ENCODE measurements around the gene VWA5B2. TPM values are rescaled to one million over a fixed set of nuclear protein-coding genes. Genes with fewer than 3 reads are reported as not detected.

Gene VWA5B2
- total RNA-seq, 1 experiment from 2014 or later: 2.7 TPM

DNA sequence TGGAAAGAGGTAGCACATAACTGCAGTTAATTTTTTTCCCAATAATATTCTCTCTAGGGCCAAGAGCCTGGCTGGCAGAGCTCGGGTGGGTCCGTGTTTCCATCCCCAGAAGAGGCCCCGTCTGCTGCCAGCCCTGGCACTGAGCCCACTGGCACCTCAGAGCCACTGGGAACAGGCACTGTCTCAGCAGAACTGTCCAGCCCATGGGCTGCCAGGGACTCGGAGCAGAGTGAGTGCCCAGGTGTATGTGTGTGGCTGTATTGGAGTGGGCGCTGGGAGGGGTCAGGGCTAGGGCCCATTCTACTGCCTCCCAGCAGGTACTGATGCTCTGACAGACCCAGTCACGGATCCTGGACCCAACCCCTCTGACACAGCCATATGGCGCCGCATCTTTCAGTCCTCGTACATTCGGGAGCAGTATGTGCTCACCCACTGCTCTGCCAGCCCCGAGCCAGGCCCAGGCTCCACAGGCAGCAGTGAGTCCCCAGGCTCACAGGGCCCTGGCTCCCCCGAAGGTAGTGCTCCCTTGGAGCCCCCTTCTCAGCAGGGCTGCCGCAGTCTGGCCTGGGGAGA is 8.9 kb downstream of the VWA5B2 start:
- no peak overlapping the region for H4K91ac ChIP-seq (ENCODE audit: insufficient read length, low read depth, low read length)
- H3K4me1 Mint-ChIP-seq: 0 out of 4 replicates have a peak, but pooled peaks cover 0 to 4% of the 10 kb centered on the region in 2 experiments
- H2BK20ac ChIP-seq (ENCODE audit: low read depth, low read length, poor library complexity, severe bottlenecking): no peak overlapping the region
- no peaks in the 10 kb centered on the region for H3K27me3 ChIP-seq (ENCODE audit: insufficient read depth, low read length)
- no peak overlapping the region for H2AK5ac ChIP-seq (ENCODE audit: insufficient read length, low read length)
- H2AFZ ChIP-seq (ENCODE audit: low read length): no peak overlapping the region
- no peaks in the 10 kb centered on the region for H3K9me3 Mint-ChIP-seq
- H3T11ph ChIP-seq (ENCODE audit: low read length): no peak overlapping the region
- H4K8ac ChIP-seq (replicated peaks; ENCODE audit: insufficient read length, low read depth, low read length): no peak overlapping the region
- no peak overlapping the region for H3K4ac ChIP-seq (ENCODE audit: low read depth, low read length)
- peaks cover 8% of the 10 kb centered on the region for H3K27me3 Mint-ChIP-seq (ENCODE audit: low read depth)
- no peak overlapping the region for H2BK15ac ChIP-seq (ENCODE audit: low read depth, low read length)
- no peak overlapping the region for H3K27ac Mint-ChIP-seq
- H3K14ac ChIP-seq (ENCODE audit: insufficient read depth, low read length): no peak overlapping the region
- no peak overlapping the region for H4K5ac ChIP-seq (ENCODE audit: insufficient read length, low read depth, low read length)
- H3K56ac ChIP-seq (ENCODE audit: insufficient read length, low read depth, low read length): no peak overlapping the region
- TF ChIP-seq, protein P1, sequence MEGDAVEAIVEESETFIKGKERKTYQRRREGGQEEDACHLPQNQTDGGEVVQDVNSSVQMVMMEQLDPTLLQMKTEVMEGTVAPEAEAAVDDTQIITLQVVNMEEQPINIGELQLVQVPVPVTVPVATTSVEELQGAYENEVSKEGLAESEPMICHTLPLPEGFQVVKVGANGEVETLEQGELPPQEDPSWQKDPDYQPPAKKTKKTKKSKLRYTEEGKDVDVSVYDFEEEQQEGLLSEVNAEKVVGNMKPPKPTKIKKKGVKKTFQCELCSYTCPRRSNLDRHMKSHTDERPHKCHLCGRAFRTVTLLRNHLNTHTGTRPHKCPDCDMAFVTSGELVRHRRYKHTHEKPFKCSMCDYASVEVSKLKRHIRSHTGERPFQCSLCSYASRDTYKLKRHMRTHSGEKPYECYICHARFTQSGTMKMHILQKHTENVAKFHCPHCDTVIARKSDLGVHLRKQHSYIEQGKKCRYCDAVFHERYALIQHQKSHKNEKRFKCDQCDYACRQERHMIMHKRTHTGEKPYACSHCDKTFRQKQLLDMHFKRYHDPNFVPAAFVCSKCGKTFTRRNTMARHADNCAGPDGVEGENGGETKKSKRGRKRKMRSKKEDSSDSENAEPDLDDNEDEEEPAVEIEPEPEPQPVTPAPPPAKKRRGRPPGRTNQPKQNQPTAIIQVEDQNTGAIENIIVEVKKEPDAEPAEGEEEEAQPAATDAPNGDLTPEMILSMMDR (conservative IDR thresholded peaks at IDR 0.05): no peak
- no peaks in the 10 kb centered on the region for H3K23me2 ChIP-seq (ENCODE audit: insufficient read length, low read depth, low read length, poor library complexity, severe bottlenecking)
- peaks cover 6 to 14% (median 12%) of the 10 kb centered on the region in 3 experiments; a peak in 6 of 7 replicates for H3K36me3 Mint-ChIP-seq (ENCODE audit: insufficient read depth in 1 of 3, low read depth in 3 of 3)
- H3K9me3 ChIP-seq (ENCODE audit: control insufficient read depth, low read depth, low read length): no peaks in the 10 kb centered on the region
- H2BK5ac ChIP-seq (ENCODE audit: insufficient read length, low read length): no peak overlapping the region
- DNase-seq: no peak
- no peaks in the 10 kb centered on the region for H3K4me1 ChIP-seq (ENCODE audit: insufficient read depth, low read length)
- no peak overlapping the region for H3K23ac ChIP-seq (ENCODE audit: insufficient read length, low read depth, low read length)
- H3K9ac ChIP-seq (ENCODE audit: extremely low read depth, insufficient read length, low read length): no peak overlapping the region
- H3K79me2 ChIP-seq (ENCODE audit: insufficient read depth, low read length): no peaks in the 10 kb centered on the region
- no peak overlapping the region for H3K27ac ChIP-seq (ENCODE audit: insufficient read length, low read depth, low read length)
- H3K79me1 ChIP-seq (ENCODE audit: insufficient read depth, low read depth, low read length, poor library complexity, severe bottlenecking): no peaks in the 10 kb centered on the region
- H3K4me2 ChIP-seq (ENCODE audit: insufficient read depth, insufficient read length, low read length): no peak overlapping the region
- no CpG with 5 or more reads among the region's 13 CpGs for WGBS (ENCODE audit: extremely low coverage, insufficient read length, low lambda C conversion rate)
- no peak overlapping the region for H2BK12ac ChIP-seq (ENCODE audit: insufficient read length, low read depth, low read length)
- no peak overlapping the region for H3K4me3 Mint-ChIP-seq
- H3K18ac ChIP-seq (ENCODE audit: insufficient read length, low read depth, low read length): no peak overlapping the region
- H2BK120ac ChIP-seq (ENCODE audit: low read depth, low read length, poor library complexity, severe bottlenecking): no peak overlapping the region
- no peaks in the 10 kb centered on the region for H4K20me1 ChIP-seq (ENCODE audit: control insufficient read depth, insufficient read depth, insufficient read length)
